Retinal pigment epithelial cell (primary cell): ENCODE measurements around the gene TVP23A.
"Not testable (repeated sequence)": the region's sequence is repeated elsewhere in the genome, so short reads cannot be mapped to it uniquely, and the experiment has no call there.

Experiments
- DNase-seq: peaks from one replicate; pipeline ENCODE4 v3.0.0-alpha.2; 2010; ENCODE audit warnings: low read depth
- H3K4me3 ChIP-seq: 2 replicates; pipeline ENCODE4 v1.5.1; 2011; ENCODE audit warnings: mild to moderate bottlenecking, low read length, control low read depth, moderate library complexity
- TF ChIP-seq, protein P1 (sequence below): conservative IDR thresholded peaks from 2 replicates; pipeline ENCODE4 v1.5.1; 2011; ENCODE audit warnings: low read depth, low read length, control low read depth, inconsistent platforms

The TVP23A gene

DNA sequence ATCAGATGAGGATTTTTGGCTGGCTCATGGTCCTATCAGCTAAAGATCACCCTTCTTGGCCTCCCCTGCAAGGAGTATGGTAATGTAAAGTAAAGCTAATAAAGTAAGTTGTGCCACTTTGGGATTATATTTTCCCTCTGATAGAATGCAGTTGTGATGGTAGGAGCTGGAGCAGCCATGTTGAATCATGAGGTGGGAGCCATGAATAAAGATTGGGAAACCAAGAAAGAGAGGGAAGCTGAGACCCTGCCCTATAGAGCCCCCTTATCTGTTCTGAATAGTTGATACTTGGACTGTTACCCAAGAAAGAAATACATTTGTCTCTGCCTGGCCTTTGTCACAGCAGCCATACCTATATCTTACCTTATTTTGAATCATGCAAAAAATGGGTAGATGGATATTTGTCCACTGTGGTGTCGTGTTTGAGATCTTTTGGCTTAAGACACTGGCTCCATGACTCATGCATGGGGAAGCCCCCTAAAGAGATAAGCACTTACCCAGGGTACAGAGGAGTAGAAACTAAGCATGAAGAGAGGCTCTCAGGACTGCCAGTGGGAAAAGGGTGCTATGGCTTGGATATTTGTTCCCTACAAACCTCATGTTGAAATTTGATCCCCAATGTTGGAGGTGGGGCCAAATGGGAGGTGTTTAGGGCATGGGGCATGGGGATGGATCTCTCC, 17.7 kb upstream of the TVP23A start:
- TF ChIP-seq, protein P1, sequence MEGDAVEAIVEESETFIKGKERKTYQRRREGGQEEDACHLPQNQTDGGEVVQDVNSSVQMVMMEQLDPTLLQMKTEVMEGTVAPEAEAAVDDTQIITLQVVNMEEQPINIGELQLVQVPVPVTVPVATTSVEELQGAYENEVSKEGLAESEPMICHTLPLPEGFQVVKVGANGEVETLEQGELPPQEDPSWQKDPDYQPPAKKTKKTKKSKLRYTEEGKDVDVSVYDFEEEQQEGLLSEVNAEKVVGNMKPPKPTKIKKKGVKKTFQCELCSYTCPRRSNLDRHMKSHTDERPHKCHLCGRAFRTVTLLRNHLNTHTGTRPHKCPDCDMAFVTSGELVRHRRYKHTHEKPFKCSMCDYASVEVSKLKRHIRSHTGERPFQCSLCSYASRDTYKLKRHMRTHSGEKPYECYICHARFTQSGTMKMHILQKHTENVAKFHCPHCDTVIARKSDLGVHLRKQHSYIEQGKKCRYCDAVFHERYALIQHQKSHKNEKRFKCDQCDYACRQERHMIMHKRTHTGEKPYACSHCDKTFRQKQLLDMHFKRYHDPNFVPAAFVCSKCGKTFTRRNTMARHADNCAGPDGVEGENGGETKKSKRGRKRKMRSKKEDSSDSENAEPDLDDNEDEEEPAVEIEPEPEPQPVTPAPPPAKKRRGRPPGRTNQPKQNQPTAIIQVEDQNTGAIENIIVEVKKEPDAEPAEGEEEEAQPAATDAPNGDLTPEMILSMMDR: no peak
- no peak overlapping the region for H3K4me3 ChIP-seq
- no peak for DNase-seq

DNA sequence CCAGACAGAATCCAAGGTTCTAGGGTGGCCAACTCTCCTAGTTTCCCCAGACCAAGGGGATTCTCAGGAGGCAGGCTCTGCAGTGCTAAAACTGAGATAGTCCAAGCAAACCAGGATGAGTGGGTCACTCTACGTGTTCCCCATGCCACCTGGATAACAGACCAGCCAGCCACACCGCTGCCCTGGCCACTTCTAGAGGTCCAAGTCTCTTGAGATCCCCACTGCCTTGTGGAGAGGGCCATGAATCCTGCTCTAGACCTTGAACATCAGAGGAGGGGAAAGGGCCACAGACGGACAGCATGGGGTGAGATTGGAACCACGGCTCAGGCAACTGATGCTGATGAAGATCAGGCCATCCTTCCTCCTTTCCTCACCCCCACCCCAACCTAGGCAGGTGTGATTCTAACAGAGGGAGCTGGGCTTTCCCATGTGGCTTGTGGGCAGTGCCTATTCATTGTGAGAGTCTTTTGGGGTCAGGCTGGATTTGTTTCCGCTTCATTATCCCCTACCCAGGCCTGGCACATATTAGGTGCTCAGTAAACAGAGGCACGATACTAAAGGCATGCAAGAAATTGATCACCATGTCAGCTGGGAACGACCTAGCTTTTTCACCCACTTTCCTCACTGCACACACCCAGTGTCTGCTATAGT, 16.8 kb upstream of the TVP23A start:
- TF ChIP-seq, protein P1: no peak
- no peak for DNase-seq
- H3K4me3 ChIP-seq: no peak overlapping the region

DNA sequence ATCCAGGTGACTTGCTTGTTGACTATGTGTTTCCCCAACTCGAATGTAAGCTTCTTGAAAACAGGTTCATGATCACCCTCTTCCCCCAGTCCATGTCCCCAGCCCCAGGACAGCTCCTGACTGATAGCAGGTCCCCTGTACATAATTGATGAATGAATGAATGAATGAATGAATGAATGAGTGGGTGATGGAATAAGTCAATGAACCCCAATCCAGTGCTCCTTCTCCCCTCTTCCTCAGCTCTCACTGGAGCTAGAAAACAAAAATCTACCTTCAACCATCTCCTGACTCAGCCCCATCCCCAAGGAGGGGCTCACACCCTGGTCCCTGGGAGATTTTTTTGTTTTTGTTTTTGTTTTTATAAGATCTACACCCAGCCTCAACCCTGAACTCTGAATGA, 16.2 kb upstream of the TVP23A start:
- TF ChIP-seq, protein P1: no peak
- H3K4me3 ChIP-seq: no peak overlapping the region
- no peak for DNase-seq

DNA sequence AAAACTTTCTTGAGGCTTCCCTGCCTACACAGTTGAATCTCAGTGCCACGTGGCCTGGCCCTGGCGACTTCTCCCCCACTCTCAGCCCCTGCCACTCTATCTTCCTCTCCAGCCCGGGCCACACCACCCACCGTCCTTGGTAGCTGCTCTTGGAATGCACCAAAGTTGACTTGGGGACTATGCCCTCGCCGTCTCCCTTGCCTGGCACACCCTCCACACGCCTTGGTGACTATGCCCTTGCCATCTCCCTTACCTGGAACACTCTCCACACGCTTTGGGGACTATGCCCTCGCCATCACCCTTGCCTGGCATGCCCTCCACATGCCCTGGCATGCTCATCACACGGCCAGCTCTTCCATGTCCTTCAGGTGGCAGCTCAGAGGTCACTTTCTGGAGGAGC, 15.5 kb upstream of the TVP23A start:
- H3K4me3 ChIP-seq: no peak overlapping the region
- TF ChIP-seq, protein P1: no peak
- no peak for DNase-seq

DNA sequence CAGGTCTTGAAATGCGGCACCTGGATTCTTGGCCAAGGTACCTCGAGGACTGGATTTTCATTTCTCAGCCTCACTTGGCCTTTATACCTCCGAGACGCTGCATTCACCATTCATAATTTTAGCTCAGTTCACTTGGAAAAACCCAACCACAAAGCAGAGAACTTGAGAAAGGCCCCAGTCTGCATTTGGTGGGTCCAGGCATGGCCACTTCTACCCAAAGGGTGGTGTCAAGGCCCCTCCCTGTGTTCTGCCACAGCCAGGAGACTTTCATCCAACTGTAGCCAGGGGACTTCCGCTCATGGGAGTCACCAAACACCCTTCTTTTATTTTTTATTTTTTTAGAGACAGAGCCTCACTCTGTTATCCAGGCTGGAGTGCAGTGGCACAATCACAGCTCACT, 14.7 kb upstream of the TVP23A start:
- no peak overlapping the region for H3K4me3 ChIP-seq
- no peak for DNase-seq
- TF ChIP-seq, protein P1: no peak

DNA sequence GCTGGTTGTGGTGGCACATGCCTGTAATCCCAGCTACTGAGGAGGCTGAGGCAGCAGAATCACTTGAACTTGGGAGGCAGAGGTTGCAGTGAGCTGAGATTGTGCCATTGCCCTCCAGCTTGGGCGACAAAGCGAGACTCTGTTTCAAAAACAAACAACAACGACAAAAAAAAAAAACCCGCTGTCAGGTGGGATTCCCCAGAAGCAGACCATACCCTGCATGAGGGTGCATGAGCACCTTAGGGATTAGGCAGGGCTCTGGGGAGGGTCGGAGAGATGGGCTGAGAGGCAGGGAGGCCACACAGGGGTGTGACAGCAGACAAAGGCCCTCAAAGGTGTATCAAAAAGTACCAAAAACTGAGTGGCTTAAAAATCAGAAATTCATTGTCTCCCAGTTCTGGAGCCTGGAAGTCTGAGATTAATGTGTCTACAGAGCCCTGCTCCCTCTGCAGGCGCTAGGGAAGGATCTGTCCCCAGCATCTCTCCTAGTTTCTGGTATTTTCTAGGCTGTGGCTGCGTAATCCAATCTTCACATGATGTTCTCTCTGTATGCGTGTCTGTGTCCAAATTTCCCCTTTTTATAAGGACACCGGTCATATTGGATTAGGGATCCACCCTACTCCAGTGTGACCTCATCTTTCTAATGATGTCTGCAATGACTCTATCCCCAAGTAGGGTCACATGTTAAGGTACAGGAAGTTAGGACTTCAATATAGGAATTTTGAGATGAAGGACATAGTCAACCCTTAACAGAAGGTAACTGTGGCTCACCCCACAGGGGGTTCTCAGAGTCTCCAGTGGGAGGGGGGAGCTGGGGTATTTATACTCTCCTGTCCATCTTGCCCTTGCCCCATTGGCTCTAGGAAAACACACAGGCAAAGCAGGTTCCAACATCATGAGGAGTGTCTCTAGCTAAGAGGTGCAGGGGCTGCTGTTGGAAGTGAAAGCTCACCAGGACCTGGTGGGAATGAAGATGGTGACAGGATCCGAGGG, 13.6 kb upstream of the TVP23A start:
- TF ChIP-seq, protein P1: no peak
- DNase-seq: no peak
- no peak overlapping the region for H3K4me3 ChIP-seq

DNA sequence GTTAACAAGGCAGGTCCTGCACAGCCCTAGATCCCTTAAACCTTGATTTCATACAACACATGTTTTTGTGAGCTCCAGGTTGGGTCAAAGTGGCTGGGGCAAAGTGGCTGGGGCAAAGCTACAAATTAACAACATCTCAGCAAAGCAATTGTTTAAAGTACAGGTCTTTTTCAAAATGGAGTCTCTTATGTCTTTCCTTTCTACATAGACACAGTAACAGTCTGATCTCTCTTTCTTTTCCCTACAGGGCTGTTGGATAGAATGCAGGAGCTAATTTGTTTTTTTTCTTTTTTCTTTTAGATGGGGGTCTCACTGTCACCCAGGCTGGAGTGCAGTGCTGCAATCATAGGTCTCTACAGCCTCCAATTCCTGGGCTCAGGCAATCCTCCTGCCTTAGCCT, 11.6 kb upstream of the TVP23A start:
- not testable (repeated sequence) for DNase-seq, H3K4me3 ChIP-seq

DNA sequence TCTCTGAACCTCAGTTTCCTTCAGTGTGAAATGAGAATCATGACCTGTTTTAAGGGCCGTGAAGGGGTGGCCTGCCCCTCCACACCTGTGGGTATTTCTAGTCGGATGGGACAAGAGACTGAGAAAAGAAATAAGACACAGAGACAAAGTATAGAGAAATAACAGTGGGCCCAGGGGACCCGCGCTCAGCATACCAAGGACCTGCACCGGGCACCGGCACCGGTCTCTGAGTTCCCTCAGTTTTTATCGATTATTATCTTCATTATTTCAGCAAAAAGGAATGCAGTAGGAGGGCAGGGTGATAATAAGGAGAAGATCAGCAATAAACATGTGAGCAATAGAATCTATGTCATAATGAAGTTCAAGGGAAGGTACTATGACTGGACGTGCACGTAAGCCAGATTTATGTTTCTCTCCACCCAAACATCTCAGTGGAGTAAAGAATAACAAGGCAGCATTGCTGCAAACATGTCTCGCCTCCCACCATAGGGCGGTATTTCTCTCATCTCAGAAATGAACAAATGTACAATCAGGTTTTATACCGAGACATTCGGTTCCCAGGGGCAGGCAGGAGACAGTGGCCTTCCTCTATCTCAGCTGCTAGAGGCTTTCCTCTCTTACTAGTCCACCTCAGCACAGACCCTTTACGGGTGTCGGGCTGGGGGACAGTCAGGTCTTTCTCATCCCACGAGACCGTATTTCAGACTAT, 10.9 kb upstream of the TVP23A start:
- DNase-seq: not testable (repeated sequence)

More for the DNA sequence above, 10.9 kb upstream of the TVP23A start:
- H3K4me3 ChIP-seq: not testable (repeated sequence)
